ENCODE measurements around the gene MKLN1.

DNA sequence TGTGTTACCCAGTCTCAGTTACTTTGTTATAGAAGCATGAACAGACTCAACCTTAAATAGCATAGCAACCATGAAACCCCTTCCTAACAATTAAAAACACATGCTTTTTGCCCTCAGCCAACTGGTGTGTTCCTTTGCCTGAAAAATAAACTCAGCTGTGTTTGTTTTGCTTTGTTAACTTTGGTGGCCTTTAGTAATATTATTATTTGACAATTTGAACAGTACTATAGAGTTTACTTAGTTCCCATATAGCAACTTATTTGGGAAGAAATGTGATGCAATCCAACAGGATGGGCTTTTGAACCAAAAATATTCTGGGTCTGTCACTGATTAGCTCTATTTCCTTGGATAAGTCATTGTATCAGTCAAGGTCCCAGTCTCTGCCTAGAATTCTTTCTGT is 22.5 kb upstream of the MKLN1 start:
- TF ChIP-seq CTCF (IDR thresholded peaks at IDR 0.05; ENCODE audit: low read length) (no peak), EZH2 (IDR thresholded peaks at IDR 0.05; ENCODE audit: borderline replicate concordance, low read length) (no peak)

Measured in OCI-LY1 (cell line).